IMR-90 (cell line): Measurements from ENCODE around the gene PACSIN2. TPM values are rescaled to one million over a fixed set of nuclear protein-coding genes. Genes with fewer than 3 reads are reported as not detected.

Source experiments
- ATAC-seq: fragments of 200-7000 bp; cut with Tn5 transposase; 2 replicates; pipeline ENCODE4 v1.9.1; 2020; ENCODE audit warnings: low read depth, mild to moderate bottlenecking, moderate library complexity
- BruUV-seq: library from RNA; stranded (reverse); fragments of 400-500 nt; replicated peaks from 2 replicates; lab custom pipeline; 2021; lab: Mats Ljungman, UMichigan
- CTCF ChIA-PET: fragments of 300-600 bp; formaldehyde crosslinking; extraction: SDS; loops from one replicate; lab custom pipeline; 2021; ENCODE audit warnings: antibody characterized with exemption; lab: Yijun Ruan, JAX
- POLR2A ChIA-PET: fragments of 300-600 bp; sonication (Branson Sonifier 250); formaldehyde crosslinking; loops from one replicate; lab custom pipeline; 2022; ENCODE audit warnings: antibody characterized with exemption; ENCODE audit not compliant: unreplicated experiment; lab: Charles Lee
- DNase-seq: peaks from one replicate; pipeline ENCODE4 v3.0.0; 2013
- H2AFZ ChIP-seq: replicated peaks from 2 replicates; pipeline ENCODE3; 2013; ENCODE audit warnings: low read length, mild to moderate bottlenecking; ENCODE audit not compliant: poor library complexity
- H2AK5ac ChIP-seq: 2 replicates; pipeline ENCODE4 v1.6.1; 2013; ENCODE audit warnings: low read depth, low read length, inconsistent platforms
- H2AK9ac ChIP-seq: replicated peaks from 2 replicates; pipeline ENCODE3; 2013; ENCODE audit warnings: mild to moderate bottlenecking, low read depth, low read length, moderate library complexity; ENCODE audit not compliant: poor library complexity
- H2BK120ac ChIP-seq: 2 replicates; pipeline ENCODE4 v1.6.1; 2013; ENCODE audit warnings: low read depth, low read length, inconsistent platforms
- H2BK15ac ChIP-seq: 3 replicates; pipeline ENCODE4 v1.6.1; 2013; ENCODE audit warnings: low read depth, low read length, inconsistent platforms
- H2BK20ac ChIP-seq: 2 replicates; pipeline ENCODE4 v1.6.1; 2013; ENCODE audit warnings: low read depth, mild to moderate bottlenecking, inconsistent platforms, low read length, moderate library complexity
- H2BK5ac ChIP-seq: 2 replicates; pipeline ENCODE4 v1.6.1; 2013; ENCODE audit warnings: mild to moderate bottlenecking, low read depth, low read length, inconsistent platforms; ENCODE audit not compliant: poor library complexity, severe bottlenecking
- H3K14ac ChIP-seq: replicated peaks from 2 replicates; pipeline ENCODE4 v1.6.1; 2013; ENCODE audit warnings: low read depth, low read length, inconsistent platforms
- H3K18ac ChIP-seq: 2 replicates; pipeline ENCODE4 v1.6.1; 2013; ENCODE audit warnings: low read depth, low read length, control low read depth
- H3K23ac ChIP-seq: 2 replicates; pipeline ENCODE4 v1.6.1; 2013; ENCODE audit warnings: low read depth, low read length, inconsistent platforms
- H3K27ac ChIP-seq: 2 replicates; pipeline ENCODE4 v1.5.1; 2013; ENCODE audit warnings: mild to moderate bottlenecking, control low read depth, low read length; ENCODE audit not compliant: insufficient read depth
- H3K27me3 ChIP-seq: 2 replicates; pipeline ENCODE4 v1.6.1; 2013; ENCODE audit warnings: low read length; ENCODE audit not compliant: control insufficient read depth, insufficient read depth
- H3K36me3 ChIP-seq: 2 replicates; pipeline ENCODE4 v1.6.1; 2013; ENCODE audit warnings: low read length, mixed read lengths; ENCODE audit not compliant: control insufficient read depth, insufficient read depth
- H3K4ac ChIP-seq: 2 replicates; pipeline ENCODE4 v1.6.1; 2013; ENCODE audit warnings: low read depth, low read length, inconsistent platforms
- H3K4me1 ChIP-seq: 2 replicates; pipeline ENCODE4 v1.6.1; 2013; ENCODE audit warnings: low read length, mixed read lengths; ENCODE audit not compliant: control insufficient read depth, insufficient read depth
- H3K4me2 ChIP-seq: 2 replicates; pipeline ENCODE4 v1.6.1; 2013; ENCODE audit warnings: low read depth, mild to moderate bottlenecking, control low read depth, low read length, moderate library complexity
- H3K4me3 ChIP-seq: 2 replicates; pipeline ENCODE4 v1.5.1; 2013; ENCODE audit warnings: low read depth, mild to moderate bottlenecking, control low read depth, low read length, moderate library complexity; ENCODE audit not compliant: insufficient read depth
- H3K56ac ChIP-seq: 2 replicates; pipeline ENCODE4 v1.6.1; 2013; ENCODE audit warnings: low read length, inconsistent platforms; ENCODE audit not compliant: insufficient read depth; ENCODE audit errors: extremely low read depth
- H3K79me1 ChIP-seq, 2 experiments: 2 replicates each; pipeline ENCODE4 v1.6.1; 2013; ENCODE audit warnings: low read length in 2 of 2, inconsistent platforms in 1 of 2, low read depth in 1 of 2
- H3K9ac ChIP-seq: 2 replicates; pipeline ENCODE4 v1.6.1; 2013; ENCODE audit warnings: low read depth, low read length, control low read depth
- H3K9me1 ChIP-seq: 2 replicates; pipeline ENCODE4 v1.6.1; 2013; ENCODE audit warnings: low read length, inconsistent platforms; ENCODE audit not compliant: insufficient read depth
- H3K9me3 ChIP-seq: 2 replicates; pipeline ENCODE4 v1.6.1; 2013; ENCODE audit warnings: low read length; ENCODE audit not compliant: control insufficient read depth, insufficient read depth
- H4K20me1 ChIP-seq: 2 replicates; pipeline ENCODE4 v1.6.1; 2013; ENCODE audit warnings: low read length, inconsistent platforms; ENCODE audit not compliant: insufficient read depth
- H4K5ac ChIP-seq: 2 replicates; pipeline ENCODE4 v1.6.1; 2013; ENCODE audit warnings: mild to moderate bottlenecking, low read depth, low read length, control low read depth
- H4K8ac ChIP-seq, 2 experiments: 2 replicates each; pipeline ENCODE4 v1.6.1; 2013; ENCODE audit warnings: low read depth in 2 of 2, low read length in 2 of 2, control low read depth in 1 of 2, inconsistent platforms in 1 of 2
- H4K91ac ChIP-seq: 2 replicates; pipeline ENCODE4 v1.6.1; 2013; ENCODE audit warnings: low read depth, low read length, inconsistent platforms; ENCODE audit not compliant: insufficient read depth
- CHD1 ChIP-seq: IDR thresholded peaks from 2 replicates; pipeline ENCODE4 v1.6.1; 2012; ENCODE audit warnings: low read depth, low read length, improper control_type of control experiment
- CTCF ChIP-seq: conservative IDR thresholded peaks from 2 replicates; pipeline ENCODE4 v1.5.1; 2012; ENCODE audit warnings: mild to moderate bottlenecking, low read depth, low read length, improper control_type of control experiment
- FOS ChIP-seq: fragments of 150-350 bp; IDR thresholded peaks from 2 replicates; pipeline ENCODE4 v1.6.1; 2016; ENCODE audit warnings: low read depth, low read length
- POLR2A ChIP-seq: IDR thresholded peaks from 2 replicates; pipeline ENCODE4 v1.6.1; 2012; ENCODE audit warnings: mild to moderate bottlenecking, low read depth, low read length
- RAD21 ChIP-seq: IDR thresholded peaks from 2 replicates; pipeline ENCODE4 v1.6.1; 2012; ENCODE audit warnings: low read length, improper control_type of control experiment
- RCOR1 ChIP-seq: IDR thresholded peaks from 2 replicates; pipeline ENCODE4 v1.6.1; 2012; ENCODE audit warnings: mild to moderate bottlenecking, low read length, improper control_type of control experiment; ENCODE audit not compliant: insufficient replicate concordance
- RFX5 ChIP-seq: IDR thresholded peaks from 2 replicates; pipeline ENCODE4 v1.8.0; 2012; ENCODE audit warnings: low read depth, mild to moderate bottlenecking, low read length, moderate library complexity
- WGBS, 2 experiments: methylation state at CpG; one replicate each; pipeline versions ENCODE4 v1.1.5 to v1.1.7; 2013; ENCODE audit warnings: missing lambda C conversion rate in 2 of 2; ENCODE audit not compliant: insufficient read length in 1 of 2; ENCODE audit errors: extremely low coverage in 2 of 2; 5-methylcytosine and 5-hydroxymethylcytosine counted together
- dilution Hi-C: fragments of 300-500 bp; cut with HindIII; formaldehyde crosslinking; loops from one replicate; pipeline ENCODE4 v1.14.3; 2018; ENCODE audit warnings: low sequenced_read_pairs; ENCODE audit not compliant: unreplicated experiment
- in situ Hi-C: fragments of 300-500 bp; cut with MboI; formaldehyde crosslinking; loops from 3 replicates; pipeline ENCODE4 v1.14.3; 2019; ENCODE audit warnings: low sequenced_read_pairs, inconsistent platforms, mixed read lengths
- intact Hi-C: fragments of 100-400 bp; cut with micrococcal nuclease; formaldehyde crosslinking; loops from 2 replicates; pipeline ENCODE4 v1.10.0; 2022
- polyA plus RNA-seq, 3 experiments: library from polyadenylated mRNA; depleted of rRNA; stranded (reverse); fragments of >200 nt; gene quantifications; 2 replicates each; pipeline ENCODE4 v1.2.3, GENCODE V29; 2012; ENCODE audit warnings: low replicate concordance in 1 of 3
- total RNA-seq: library from RNA; depleted of rRNA; stranded (reverse); fragments of >200 nt; gene quantifications from 2 replicates; pipeline ENCODE4 v1.2.3, GENCODE V29; 2012
- TF ChIP-seq, protein P1 (sequence below): fragments of 150-350 bp; IDR thresholded peaks from 2 replicates; pipeline ENCODE4 v1.6.1; 2017; ENCODE audit warnings: mild to moderate bottlenecking, antibody characterized with exemption, low read length, low read depth

The PACSIN2 gene
- total and polyA plus RNA-seq, 2 of the 4 experiments (the other 2 are of a cell fraction): 85.0 to 118 TPM

GRCh38 chr22:42891008-42891407, 123.9 kb downstream of the PACSIN2 start:
- H4K91ac ChIP-seq: no peak overlapping the region
- TF ChIP-seq, protein P1, sequence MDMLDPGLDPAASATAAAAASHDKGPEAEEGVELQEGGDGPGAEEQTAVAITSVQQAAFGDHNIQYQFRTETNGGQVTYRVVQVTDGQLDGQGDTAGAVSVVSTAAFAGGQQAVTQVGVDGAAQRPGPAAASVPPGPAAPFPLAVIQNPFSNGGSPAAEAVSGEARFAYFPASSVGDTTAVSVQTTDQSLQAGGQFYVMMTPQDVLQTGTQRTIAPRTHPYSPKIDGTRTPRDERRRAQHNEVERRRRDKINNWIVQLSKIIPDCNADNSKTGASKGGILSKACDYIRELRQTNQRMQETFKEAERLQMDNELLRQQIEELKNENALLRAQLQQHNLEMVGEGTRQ: no peak
- TF ChIP-seq POLR2A: no peak
- no peak for TF ChIP-seq RFX5
- TF ChIP-seq RCOR1: no peak
- TF ChIP-seq CHD1: no peak
- no peak for TF ChIP-seq RAD21
- TF ChIP-seq FOS: no peak
- no peak for TF ChIP-seq CTCF
- H3K14ac ChIP-seq: no peak overlapping the region
- BruUV-seq: no TSS peak
- intact Hi-C loops: no loop called here
- H2AFZ ChIP-seq: no peak overlapping the region
- ATAC-seq: no peak
- no peak overlapping the region for H3K4me3 ChIP-seq
- no peak overlapping the region for H2BK5ac ChIP-seq
- 98% methylated on average over 10 of the region's 13 CpGs; no CpG with 5 or more reads in 1 of the 2 experiments for WGBS, 2 experiments
- dilution Hi-C loops: no loop called here
- no peak overlapping the region for H3K4me2 ChIP-seq
- H4K8ac ChIP-seq: no peak overlapping the region
- CTCF ChIA-PET: no interaction called here
- H2BK120ac ChIP-seq: no peak overlapping the region
- POLR2A ChIA-PET: no interaction called here
- H2BK20ac ChIP-seq: no peak overlapping the region
- H3K27ac ChIP-seq: no peak overlapping the region
- no peak overlapping the region for H2BK15ac ChIP-seq
- no peak overlapping the region for H3K9ac ChIP-seq
- no peak overlapping the region for H4K5ac ChIP-seq
- no peak overlapping the region for H2AK5ac ChIP-seq
- H3K18ac ChIP-seq: no peak overlapping the region
- no peak overlapping the region for H3K4ac ChIP-seq
- H3K9me3 ChIP-seq: no peaks in the 10 kb centered on the region
- no peaks in the 10 kb centered on the region for H3K4me1 ChIP-seq
- no peak for DNase-seq
- no peak overlapping the region for H2AK9ac ChIP-seq
- H3K23ac ChIP-seq: no peak overlapping the region
- no peak overlapping the region for H3K56ac ChIP-seq
- H3K9me1 ChIP-seq: peaks cover 14% of the 10 kb centered on the region
- H4K20me1 ChIP-seq: peaks cover 25% of the 10 kb centered on the region
- no peaks in the 10 kb centered on the region for H3K27me3 ChIP-seq
- H3K36me3 ChIP-seq: peaks cover 36% of the 10 kb centered on the region
- H3K79me1 ChIP-seq: peaks cover 46 to 60% of the 10 kb centered on the region in 2 experiments
- in situ Hi-C loops: no loop called here
